ENCODE results near the gene RNF212. TPM values are rescaled to one million over a fixed set of nuclear protein-coding genes. Genes with fewer than 3 reads are reported as not detected.

Gene RNF212
- total and polyA plus RNA-seq, 7 experiments from 2014 or later, result 1.8 to 6.7 (median 3.1) TPM

DNA sequence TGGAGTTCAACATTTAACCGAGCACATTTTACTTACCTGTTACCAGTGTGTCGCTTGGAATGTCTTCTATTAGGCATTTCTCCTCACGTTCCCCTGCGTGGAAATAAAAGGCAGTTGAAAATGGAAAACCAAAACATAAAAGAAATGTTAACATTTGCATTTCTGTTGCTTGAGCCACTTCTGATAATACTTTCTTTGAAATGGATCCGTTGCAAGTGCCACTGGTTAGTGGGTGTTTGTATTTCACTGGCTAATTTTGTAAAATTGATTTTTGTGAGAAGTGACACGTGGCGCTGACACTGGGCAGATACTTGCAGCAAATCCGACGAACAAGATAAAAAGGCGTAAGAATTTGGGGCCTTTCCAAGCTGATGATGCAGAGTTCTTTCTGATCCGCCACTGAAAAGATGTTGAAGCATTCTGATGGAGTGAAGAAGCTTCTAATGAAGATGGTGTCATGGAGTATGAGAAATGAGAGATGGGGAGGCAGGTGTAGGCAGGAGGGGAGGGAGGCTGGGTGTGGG is 40.3 kb upstream of the RNF212 start:
- Histone ChIP-seq H3K27ac (ENCODE audit: low read depth, low read length) (no peak overlapping the region), H3K27me3 (ENCODE audit: control insufficient read depth in 2 of 2, insufficient read depth in 2 of 2, low read length in 2 of 2) (no peaks in the 10 kb centered on the region), H3K36me3 (ENCODE audit: control insufficient read depth in 2 of 3, insufficient read depth in 3 of 3, low read length in 3 of 3) (no peaks in the 10 kb centered on the region), H3K4me1 (ENCODE audit: control insufficient read depth in 2 of 2, insufficient read depth in 2 of 2, low read length in 2 of 2) (no peaks in the 10 kb centered on the region), H3K4me3 (ENCODE audit: low read length) (no peak overlapping the region), H3K9me3 (ENCODE audit: control insufficient read depth in 2 of 3, low read length in 3 of 3) (no peaks in the 10 kb centered on the region)
- peaks cover 0 to 18% (median 3%) of the 10 kb centered on the region in 5 donors for H3K36me3 Mint-ChIP-seq
- H3K27ac Mint-ChIP-seq, result no peak overlapping the region
- intact Hi-C loops (cut with micrococcal nuclease), result no loop called here
- H3K4me1 Mint-ChIP-seq, result no peaks in the 10 kb centered on the region
- POLR2A ChIA-PET, result no interaction called here
- peaks cover 0 to 11% (median 3%) of the 10 kb centered on the region in 11 donors for H3K9me3 Mint-ChIP-seq
- peaks cover 15 to 44% (median 22%) of the 10 kb centered on the region in 5 donors for H3K27me3 Mint-ChIP-seq
- ATAC-seq (no peak), DNase-seq (no peak)
- CTCF ChIA-PET, result interaction anchor here (0.9 kb wide), 1 partner anchor 23 kb away, joined by 3 read pairs; no protein-coding TSS in a partner anchor
- H3K4me3 Mint-ChIP-seq, result no peak overlapping the region

DNA sequence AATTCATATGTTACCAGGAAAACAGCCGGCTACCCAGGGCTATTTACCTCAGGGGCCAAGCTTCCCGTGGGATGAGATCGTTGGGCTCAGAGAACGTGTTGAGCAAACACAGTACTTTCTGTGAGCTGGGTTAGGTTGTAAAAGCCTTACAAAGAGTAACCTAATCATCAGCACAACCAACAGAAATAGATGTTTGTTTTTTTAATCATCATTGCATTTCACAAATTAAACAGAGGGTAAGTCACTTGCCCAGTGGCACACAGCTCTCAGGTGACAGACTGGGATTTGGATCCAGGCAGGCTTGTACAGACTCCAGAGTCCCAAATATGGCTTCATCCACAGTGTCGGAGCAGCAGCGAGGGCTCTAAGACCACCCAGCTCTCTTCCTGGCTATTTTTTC is 38.9 kb upstream of the RNF212 start:
- Mint-ChIP-seq H3K27me3 (peaks cover 15 to 30% (median 22%) of the 10 kb centered on the region in 5 donors), H3K4me1 (peaks cover 0 to 1% (median 0%) of the 10 kb centered on the region in 7 donors), H3K27ac (no peak overlapping the region), H3K9me3 (peaks cover 0 to 2% (median 0%) of the 10 kb centered on the region in 11 donors), H3K36me3 (peaks cover 0 to 7% (median 0%) of the 10 kb centered on the region in 5 donors), H3K4me3 (no peak overlapping the region)
- DNase-seq (no peak), ATAC-seq (no peak)
- ChIA-PET CTCF (interaction anchor here (0.6 kb wide), 1 partner anchor 67 kb away, joined by 3 read pairs; no protein-coding TSS in a partner anchor), POLR2A (no interaction called here)
- intact Hi-C loops (cut with micrococcal nuclease), result no loop called here
- H3K9me3 ChIP-seq (ENCODE audit: control insufficient read depth in 2 of 3, low read length in 3 of 3), result no peaks in the 10 kb centered on the region
- H3K4me3 ChIP-seq (ENCODE audit: low read length), result no peak overlapping the region
- H3K36me3 ChIP-seq (ENCODE audit: control insufficient read depth in 2 of 3, insufficient read depth in 3 of 3, low read length in 3 of 3), result no peaks in the 10 kb centered on the region
- no peaks in the 10 kb centered on the region for H3K4me1 ChIP-seq (ENCODE audit: control insufficient read depth in 2 of 2, insufficient read depth in 2 of 2, low read length in 2 of 2)
- no peak overlapping the region for H3K27ac ChIP-seq (ENCODE audit: low read depth, low read length)
- no peaks in the 10 kb centered on the region for H3K27me3 ChIP-seq (ENCODE audit: control insufficient read depth in 2 of 2, insufficient read depth in 2 of 2, low read length in 2 of 2)

DNA sequence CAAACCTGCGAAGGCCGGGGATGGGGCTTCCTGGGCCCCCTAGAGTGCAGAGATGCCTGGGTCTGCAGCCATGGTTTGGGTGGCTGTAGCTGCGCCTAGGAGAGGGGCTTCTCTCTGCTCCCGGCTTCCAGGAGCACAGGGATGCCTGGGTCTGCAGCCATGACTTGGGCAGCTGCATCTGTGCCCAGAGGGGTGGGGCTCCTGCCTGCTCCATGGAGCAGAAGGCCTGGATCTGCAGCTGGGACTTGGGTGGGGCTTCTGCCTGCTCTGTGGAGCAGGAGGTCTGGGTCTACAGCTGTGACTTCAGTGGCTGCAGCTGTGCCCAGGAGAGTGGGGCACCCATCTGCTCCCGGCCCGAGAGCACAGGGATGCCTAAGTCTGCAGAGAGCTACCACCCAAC is 38.2 kb upstream of the RNF212 start:
- peaks cover 15 to 27% (median 22%) of the 10 kb centered on the region in 5 donors for H3K27me3 Mint-ChIP-seq
- peaks cover 0 to 1% (median 0%) of the 10 kb centered on the region in 7 donors for H3K4me1 Mint-ChIP-seq
- POLR2A ChIA-PET, result no interaction called here
- Histone ChIP-seq H3K27me3 (ENCODE audit: control insufficient read depth in 2 of 2, insufficient read depth in 2 of 2, low read length in 2 of 2) (no peaks in the 10 kb centered on the region), H3K4me3 (ENCODE audit: low read length) (no peak overlapping the region), H3K9me3 (ENCODE audit: control insufficient read depth in 2 of 3, low read length in 3 of 3) (no peaks in the 10 kb centered on the region), H3K36me3 (ENCODE audit: control insufficient read depth in 2 of 3, insufficient read depth in 3 of 3, low read length in 3 of 3) (no peaks in the 10 kb centered on the region), H3K27ac (ENCODE audit: low read depth, low read length) (no peak overlapping the region), H3K4me1 (ENCODE audit: control insufficient read depth in 2 of 2, insufficient read depth in 2 of 2, low read length in 2 of 2) (no peaks in the 10 kb centered on the region)
- H3K9me3 Mint-ChIP-seq, result peaks cover 0 to 2% (median 0%) of the 10 kb centered on the region in 11 donors
- DNase-seq (no peak), ATAC-seq (no peak)
- no peak overlapping the region for H3K4me3 Mint-ChIP-seq
- H3K36me3 Mint-ChIP-seq, result peaks cover 0 to 4% (median 0%) of the 10 kb centered on the region in 5 donors
- no peak overlapping the region for H3K27ac Mint-ChIP-seq
- intact Hi-C loops (cut with micrococcal nuclease), result no loop called here
- CTCF ChIA-PET, result no interaction called here

DNA sequence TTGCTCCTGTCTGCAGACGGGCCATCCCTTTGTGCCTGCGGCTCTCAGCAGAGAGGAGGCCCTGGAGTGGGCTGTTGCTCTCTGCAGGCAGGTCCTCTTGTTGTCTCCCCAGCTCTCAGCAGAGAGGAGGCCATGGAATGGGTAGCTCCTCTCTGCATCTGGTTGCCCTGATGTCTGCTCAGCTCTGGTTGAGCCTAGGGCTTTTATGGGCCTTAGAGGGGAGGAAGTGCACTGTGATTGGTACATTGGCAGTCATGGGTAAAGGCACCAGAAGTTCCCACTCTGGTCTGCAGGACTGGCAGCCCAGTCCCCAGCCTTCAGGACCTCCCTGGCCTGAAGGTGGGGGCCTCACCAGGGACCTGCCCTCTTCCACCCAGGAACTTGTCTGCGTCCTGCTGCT is 37.5 kb upstream of the RNF212 start:
- H3K27me3 Mint-ChIP-seq, result peaks cover 15 to 25% (median 21%) of the 10 kb centered on the region in 5 donors
- peaks cover 0 to 3% (median 0%) of the 10 kb centered on the region in 11 donors for H3K9me3 Mint-ChIP-seq
- ATAC-seq (no peak), DNase-seq (no peak)
- Histone ChIP-seq H3K27me3 (ENCODE audit: control insufficient read depth in 2 of 2, insufficient read depth in 2 of 2, low read length in 2 of 2) (no peaks in the 10 kb centered on the region), H3K4me3 (ENCODE audit: low read length) (no peak overlapping the region), H3K36me3 (ENCODE audit: control insufficient read depth in 2 of 3, insufficient read depth in 3 of 3, low read length in 3 of 3) (no peaks in the 10 kb centered on the region), H3K4me1 (ENCODE audit: control insufficient read depth in 2 of 2, insufficient read depth in 2 of 2, low read length in 2 of 2) (no peaks in the 10 kb centered on the region), H3K9me3 (ENCODE audit: control insufficient read depth in 2 of 3, low read length in 3 of 3) (no peaks in the 10 kb centered on the region), H3K27ac (ENCODE audit: low read depth, low read length) (no peak overlapping the region)
- POLR2A ChIA-PET, result interaction anchor here (0.6 kb wide), 1 partner anchor 412 kb away, joined by 3 read pairs; no protein-coding TSS in a partner anchor
- intact Hi-C loops (cut with micrococcal nuclease), result no loop called here
- H3K27ac Mint-ChIP-seq, result no peak overlapping the region
- peaks cover 0 to 4% (median 0%) of the 10 kb centered on the region in 5 donors for H3K36me3 Mint-ChIP-seq
- no peak overlapping the region for H3K4me3 Mint-ChIP-seq
- peaks cover 0 to 1% (median 0%) of the 10 kb centered on the region in 7 donors for H3K4me1 Mint-ChIP-seq
- CTCF ChIA-PET, result interaction anchor here (1.2 kb wide), 1 partner anchor 17 kb away, joined by 4 read pairs; no protein-coding TSS in a partner anchor

DNA sequence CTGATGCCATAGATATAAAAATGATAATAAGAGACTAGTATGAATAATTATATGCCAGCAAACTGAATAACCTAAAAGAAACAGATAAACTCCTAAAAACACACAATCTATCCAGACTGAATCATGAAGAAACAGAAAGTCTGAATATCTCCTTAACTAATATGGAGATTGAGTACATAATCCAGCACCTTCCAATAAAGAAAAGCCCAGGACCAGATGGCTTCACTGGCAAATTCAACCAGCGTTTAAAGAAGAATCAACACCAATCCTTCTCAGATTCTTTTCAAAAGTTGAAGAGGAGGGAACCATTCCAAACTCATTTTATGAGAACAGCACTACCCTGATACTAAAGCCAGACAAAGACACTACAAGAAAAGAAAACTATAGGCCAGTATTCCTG is 26.5 kb upstream of the RNF212 start:
- Mint-ChIP-seq H3K9me3 (peaks cover 0 to 4% (median 0%) of the 10 kb centered on the region in 11 donors), H3K4me3 (no peak overlapping the region), H3K27me3 (peaks cover 6 to 41% (median 7%) of the 10 kb centered on the region in 5 donors), H3K36me3 (peaks cover 0 to 6% (median 0%) of the 10 kb centered on the region in 5 donors), H3K4me1 (peaks cover 7 to 28% (median 22%) of the 10 kb centered on the region in 7 donors), H3K27ac (no peak overlapping the region)
- H3K4me3 ChIP-seq (ENCODE audit: low read length), result no peak overlapping the region
- ChIA-PET CTCF (no interaction called here), POLR2A (no interaction called here)
- no peaks in the 10 kb centered on the region for H3K27me3 ChIP-seq (ENCODE audit: control insufficient read depth in 2 of 2, insufficient read depth in 2 of 2, low read length in 2 of 2)
- no peak overlapping the region for H3K27ac ChIP-seq (ENCODE audit: low read depth, low read length)
- no peaks in the 10 kb centered on the region for H3K9me3 ChIP-seq (ENCODE audit: control insufficient read depth in 2 of 3, low read length in 3 of 3)
- ATAC-seq, result no peak
- no peak for DNase-seq
- no peaks in the 10 kb centered on the region for H3K36me3 ChIP-seq (ENCODE audit: control insufficient read depth in 2 of 3, insufficient read depth in 3 of 3, low read length in 3 of 3)
- peaks cover 0 to 13% of the 10 kb centered on the region in 2 donors for H3K4me1 ChIP-seq (ENCODE audit: control insufficient read depth in 2 of 2, insufficient read depth in 2 of 2, low read length in 2 of 2)
- intact Hi-C loops (cut with micrococcal nuclease), result no loop called here

DNA sequence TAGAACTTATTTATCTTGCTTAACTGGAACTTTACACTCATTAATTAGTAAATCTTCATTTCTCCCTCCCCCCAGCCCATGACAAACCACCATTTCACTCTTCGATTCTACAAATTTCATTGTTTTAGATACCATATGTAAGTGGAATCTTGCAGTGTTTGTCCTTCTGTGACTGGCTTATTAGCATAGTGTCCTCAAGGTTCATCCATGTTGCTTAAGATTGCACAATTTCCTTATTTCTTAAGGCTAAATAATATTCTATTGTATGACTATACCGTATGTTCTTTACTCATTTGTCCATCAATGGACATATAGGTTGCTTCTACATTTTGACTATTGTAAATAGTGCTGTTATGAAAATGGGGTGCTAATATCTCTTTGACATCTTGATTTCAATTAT is 24.5 kb upstream of the RNF212 start:
- POLR2A ChIA-PET, result interaction anchor here (1.1 to 1.4 kb wide), 3 partner anchors 109 to 185 kb away, joined by 3 to 4 read pairs (median 4); partner anchors contain the start of gene CTBP1
- ATAC-seq, result peak; percentile 60

More for the DNA sequence above, 24.5 kb upstream of the RNF212 start:
- peaks cover 0 to 6% (median 0%) of the 10 kb centered on the region in 5 donors for H3K36me3 Mint-ChIP-seq
- H3K9me3 Mint-ChIP-seq, result peaks cover 0 to 4% (median 0%) of the 10 kb centered on the region in 11 donors
- CTCF ChIA-PET, result interaction anchor here (2.2 kb wide), 1 partner anchor 129 kb away, joined by 7 read pairs; no protein-coding TSS in a partner anchor
- Histone ChIP-seq H3K27ac (ENCODE audit: low read depth, low read length) (no peak overlapping the region), H3K36me3 (ENCODE audit: control insufficient read depth in 2 of 3, insufficient read depth in 3 of 3, low read length in 3 of 3) (no peaks in the 10 kb centered on the region), H3K4me1 (ENCODE audit: control insufficient read depth in 2 of 2, insufficient read depth in 2 of 2, low read length in 2 of 2) (peaks cover 0 to 13% of the 10 kb centered on the region in 2 donors), H3K9me3 (ENCODE audit: control insufficient read depth in 2 of 3, low read length in 3 of 3) (no peaks in the 10 kb centered on the region), H3K4me3 (ENCODE audit: low read length) (peak overlapping the region; percentile 41), H3K27me3 (ENCODE audit: control insufficient read depth in 2 of 2, insufficient read depth in 2 of 2, low read length in 2 of 2) (no peaks in the 10 kb centered on the region)
- DNase-seq, result peak in 1 of 9 donors; percentile 3
- peaks cover 0 to 36% (median 0%) of the 10 kb centered on the region in 5 donors for H3K27me3 Mint-ChIP-seq
- H3K27ac Mint-ChIP-seq, result peak overlapping the region in 5 of 9 donors; percentile 7 to 67 (median 43)
- intact Hi-C loops (cut with micrococcal nuclease), result no loop called here
- H3K4me1 Mint-ChIP-seq, result peaks cover 7 to 29% (median 22%) of the 10 kb centered on the region in 7 donors
- peak overlapping the region; percentile 42 to 88 (median 80) for H3K4me3 Mint-ChIP-seq

Data from naive thymus-derived CD4-positive, alpha-beta T cell (primary cell).